Heart right ventricle (tissue), 16 donors: ENCODE measurements around the gene PSMD2. TPM values are rescaled to one million over a fixed set of nuclear protein-coding genes. Genes with fewer than 3 reads are reported as not detected.

ENCODE experiments used
- ATAC-seq, 8 donors: fragments of 200-7000 bp; cut with Tn5 transposase; one replicate each; pipeline ENCODE4 v1.9.1; 2020; ENCODE audit warnings: mild to moderate bottlenecking in 8 of 8, moderate library complexity in 8 of 8, moderate number of reproducible peaks in 1 of 8
- DNase-seq, 2 donors: peaks; one replicate each; pipeline ENCODE4 v3.0.0-alpha.2; 2020
- H3K27ac ChIP-seq, 10 donors: fragments of 200-600 bp; sonication (generic) in 2 of 10; one replicate each; pipeline versions ENCODE4 v1.5.0 to v1.8.0; 2020 to 2022; ENCODE audit warnings: mild to moderate bottlenecking in 3 of 10
- H3K27me3 ChIP-seq, 7 donors: fragments of 200-600 bp; one replicate each; pipeline ENCODE4 v1.8.0; 2021 to 2022; ENCODE audit warnings: mild to moderate bottlenecking in 2 of 7
- H3K36me3 ChIP-seq, 9 donors: fragments of 200-600 bp; sonication (generic) in 1 of 9; one replicate each; pipeline versions ENCODE4 v1.5.0 to v1.8.0; 2020 to 2022; ENCODE audit warnings: mild to moderate bottlenecking in 2 of 9
- H3K4me1 ChIP-seq, 9 donors: fragments of 200-600 bp; sonication (generic) in 1 of 9; one replicate each; pipeline versions ENCODE4 v1.5.0 to v1.8.0; 2020 to 2022; ENCODE audit warnings: mild to moderate bottlenecking in 4 of 9
- H3K4me3 ChIP-seq, 10 donors: fragments of 200-600 bp; sonication (generic) in 2 of 10; one replicate each; pipeline versions ENCODE4 v1.5.0 to v1.8.0; 2020 to 2022; ENCODE audit warnings: mild to moderate bottlenecking in 7 of 10, moderate library complexity in 2 of 10
- H3K9me3 ChIP-seq, 11 donors: fragments of 200-600 bp in 10 of 11; sonication (generic) in 2 of 11; one replicate each; pipeline versions ENCODE4 v1.5.0 to v1.8.0; 2013 to 2022; ENCODE audit warnings: mild to moderate bottlenecking in 2 of 11, control low read depth in 1 of 11, moderate library complexity in 1 of 11
- CTCF ChIP-seq, 9 donors: fragments of 200-600 bp; sonication (generic) in 2 of 9; IDR thresholded peaks; one replicate each; pipeline versions ENCODE4 v1.5.0 to v1.8.0; 2021 to 2022; ENCODE audit warnings: antibody characterized with exemption in 9 of 9, mild to moderate bottlenecking in 5 of 9, moderate library complexity in 1 of 9
- WGBS, 2 donors: extraction: QIAGEN DNeasy Blood & Tissue Kit; methylation state at CpG; one replicate each; pipeline ENCODE4 v1.1.7; 2013; ENCODE audit warnings: inconsistent platforms in 1 of 2; 5-methylcytosine and 5-hydroxymethylcytosine counted together
- intact Hi-C, 10 donors: fragments of 100-400 bp; cut with DNase I; formaldehyde crosslinking; loops; one replicate each; pipeline versions ENCODE4 v1.11.1 to v1.14.2; 2022
- polyA plus RNA-seq, 2 donors: library from polyadenylated mRNA; stranded (reverse); fragments of 200-250 nt; gene quantifications; one replicate each; pipeline ENCODE4 v1.2.3, GENCODE V29; 2013
- total RNA-seq, 10 donors: library from RNA; stranded (reverse); fragmentation: NEBNext Ultra II Directional in 3 of 10; extraction: Animal tissue kit (Norgen Biotek cat#: 25700) in 3 of 10; gene quantifications; one replicate each; pipeline versions ENCODE4 v1.2.1 to v1.2.4, GENCODE V29; 2021 to 2023
- donor health status: Arrhythmogenic right ventricular cardiomyopathy.
- donor health status: ischemic (EF 13 %, LVEDD 7.1; RV severe dilation, severe dysfunction).
- donor health status: healthy with polysubstance abuse.
- donor health status: DM: no; HTN: yes; CAD: no.
- donor health status: DM: no; HTN: no; CAD: no.
- donor health status: ischemic (EF 25% LVEDD 6.9; RV normal size, moderate dysfunction).
- donor health status: ischemic (EF 25% LVEDD 5.7; RV mildly dilated, moderate dysfunction).
- donor health status: healthy.
- donor health status: DM: yes; HTN: yes; CAD: no.
- donor health status: Ischemic cardiomyopathy.
- donor health status: ischemic (EF 35%, LVEDD 5.7; RV mildly dilated, moderate dysfunction).
- donor health status: nonischemic (EF 11% LVEDD 7.7; RV severe dilation, severe dysfunction).
- donor health status: DM: yes; HTN: yes; CAD: no.
- donor health status: PGD.
- donor health status: ischemic (EF 29% LVEDD 5.4; RV normal size, mild dysfunction).
- donor health status: nonischemic (EF 23%, LVEDD 6.1; RV moderate dilation, normal function).

PSMD2 gene
- total and polyA plus RNA-seq, 12 donors = 49.0 to 288 (median 231) TPM

DNA sequence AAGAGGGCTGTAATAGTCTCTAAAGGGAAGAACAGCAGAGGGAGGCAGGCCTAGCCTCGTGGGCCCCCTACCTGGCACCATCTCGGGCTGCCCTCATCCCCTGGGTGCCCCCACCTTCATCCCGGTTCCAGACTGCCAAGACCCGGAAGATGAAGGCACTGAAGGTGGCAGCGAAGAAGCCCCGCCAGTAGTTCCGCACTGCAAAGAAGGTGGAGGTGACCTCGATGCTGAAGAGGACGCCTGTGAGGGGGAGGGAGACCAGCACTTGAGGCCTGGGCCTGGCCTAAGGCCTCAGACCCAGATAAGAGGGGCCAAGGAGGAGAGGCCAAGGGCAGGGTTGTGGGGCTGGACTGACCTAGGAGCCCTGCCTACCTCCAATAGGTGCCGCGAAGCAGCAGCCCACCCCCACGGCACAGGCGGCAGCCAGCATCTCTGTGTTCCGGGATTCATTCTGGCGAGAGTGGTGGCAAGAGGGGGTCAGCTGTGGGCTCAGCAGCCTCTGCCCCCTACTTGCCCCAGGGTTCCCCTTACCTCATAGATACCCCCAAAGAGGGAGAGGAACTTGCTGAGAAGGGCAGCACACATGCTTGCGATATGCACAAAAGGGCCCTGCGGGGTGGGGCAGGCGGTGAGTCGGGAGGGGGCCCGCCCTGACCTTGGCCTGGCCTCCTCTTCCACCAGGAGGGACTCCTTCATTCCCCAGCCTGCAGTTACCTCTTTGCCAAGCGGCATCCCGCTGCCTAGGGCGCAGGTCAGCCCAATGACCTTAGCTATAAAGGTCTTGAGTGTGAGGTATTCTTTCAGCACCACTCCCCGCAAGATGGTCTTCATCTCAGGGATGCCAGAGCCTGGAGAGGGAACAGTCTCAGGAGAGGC, 58.4 kb downstream of the PSMD2 start:
- Histone ChIP-seq H3K4me3 (no peak overlapping the region), H3K36me3 (peaks cover 0 to 34% (median 0%) of the 10 kb centered on the region in 9 donors), H3K4me1 (peaks cover 4 to 13% (median 11%) of the 10 kb centered on the region in 9 donors), H3K27ac (no peak overlapping the region), H3K27me3 (no peaks in the 10 kb centered on the region), H3K9me3 (no peaks in the 10 kb centered on the region)
- DNase-seq (no peak), ATAC-seq (no peak)
- 90 to 92% methylated on average over 24 of the region's 24 CpGs for WGBS, 2 donors
- no peak for TF ChIP-seq CTCF (IDR thresholded peaks at IDR 0.05)
- intact Hi-C loops = loop anchor here in 1 of 10 donors (10.0 kb wide), 1 partner anchor 53 kb away; no protein-coding TSS in a partner anchor

GRCh38 chr3:184358124-184358767, 59.2 kb downstream of the PSMD2 start:
- TF ChIP-seq CTCF (IDR thresholded peaks at IDR 0.05) = no peak
- intact Hi-C loops = loop anchor here in 1 of 10 donors (10.0 kb wide), 1 partner anchor 53 kb away; no protein-coding TSS in a partner anchor
- H3K27me3 ChIP-seq = no peaks in the 10 kb centered on the region
- H3K9me3 ChIP-seq = no peaks in the 10 kb centered on the region
- DNase-seq (no peak), ATAC-seq (no peak)
- H3K27ac ChIP-seq = no peak overlapping the region
- WGBS, 2 donors = 96 to 97% methylated on average over 12 of the region's 12 CpGs
- H3K4me1 ChIP-seq = peaks cover 4 to 14% (median 11%) of the 10 kb centered on the region in 9 donors
- H3K4me3 ChIP-seq = no peak overlapping the region
- peaks cover 0 to 31% (median 0%) of the 10 kb centered on the region in 9 donors for H3K36me3 ChIP-seq

Other genes with a start within 250 kb of the PSMD2 start
- not detected for gene HTR3C, start 246.2 kb upstream of the PSMD2 start, total RNA-seq
- gene HTR3C, start 246.2 kb upstream of the PSMD2 start, polyA plus RNA-seq = not detected
- not detected for gene HTR3E, start 202.2 kb upstream of the PSMD2 start, total RNA-seq
- not detected for gene HTR3E, start 202.2 kb upstream of the PSMD2 start, polyA plus RNA-seq
- gene EIF2B5, start 163.9 kb upstream of the PSMD2 start, total RNA-seq = 10 to 100 TPM; 26.8 to 37.3 (median 31.6) TPM
- 10 to 100 TPM; 30.6 to 44.6 TPM for gene EIF2B5, start 163.9 kb upstream of the PSMD2 start, polyA plus RNA-seq
- gene DVL3, start 143.9 kb upstream of the PSMD2 start, total RNA-seq = 10 to 100 TPM; 52.6 to 81.7 (median 68.6) TPM
- 10 to 100 TPM; 37.5 to 42.0 TPM for gene DVL3, start 143.9 kb upstream of the PSMD2 start, polyA plus RNA-seq
- 100 to 1,000 TPM; 263 to 371 (median 321) TPM for gene AP2M1, start 124.4 kb upstream of the PSMD2 start, total RNA-seq
- 100 to 1,000 TPM; 187 to 390 TPM for gene AP2M1, start 124.4 kb upstream of the PSMD2 start, polyA plus RNA-seq
- 10 to 100 TPM; 60.1 to 90.7 (median 68.3) TPM for gene ABCF3, start 113.0 kb upstream of the PSMD2 start, total RNA-seq
- 10 to 100 TPM; 78.0 to 87.9 TPM for gene ABCF3, start 113.0 kb upstream of the PSMD2 start, polyA plus RNA-seq
- gene VWA5B2, start 69.7 kb upstream of the PSMD2 start, total RNA-seq = under 1 TPM in 1 of 10 donors, not detected in 9; 0.09 TPM
- gene VWA5B2, start 69.7 kb upstream of the PSMD2 start, polyA plus RNA-seq = under 1 TPM in 1 of 2 donors, not detected in 1; 0.03 TPM
- gene ALG3, start 50.3 kb upstream of the PSMD2 start, total RNA-seq = 10 to 100 TPM; 10.7 to 25.1 (median 13.3) TPM
- 10 to 100 TPM; 16.8 to 63.6 TPM for gene ALG3, start 50.3 kb upstream of the PSMD2 start, polyA plus RNA-seq
- 1 to 10 TPM in 7 of 10 donors, under 1 TPM in 3; 0.49 to 2.3 (median 1.1) TPM for gene EEF1AKMT4, start 49.6 kb upstream of the PSMD2 start, total RNA-seq
- gene EEF1AKMT4, start 49.6 kb upstream of the PSMD2 start, polyA plus RNA-seq = 10 to 100 TPM in 1 of 2 donors, under 1 TPM in 1; 0.95 to 19.4 TPM
- under 1 TPM in 3 of 10 donors, not detected in 7; 0.20 to 0.30 (median 0.25) TPM for gene CAMK2N2, start 37.7 kb upstream of the PSMD2 start, total RNA-seq
- under 1 TPM in 1 of 2 donors, not detected in 1; 0.12 TPM for gene CAMK2N2, start 37.7 kb upstream of the PSMD2 start, polyA plus RNA-seq
- under 1 TPM in 2 of 10 donors, not detected in 8; 0.20 to 0.28 TPM for gene ECE2, start 23.2 kb upstream of the PSMD2 start, total RNA-seq
- gene ECE2, start 23.2 kb upstream of the PSMD2 start, polyA plus RNA-seq = not detected
- gene EIF4G1, start 15.4 kb downstream of the PSMD2 start, total RNA-seq = 100 to 1,000 TPM; 203 to 316 (median 209) TPM
- gene EIF4G1, start 15.4 kb downstream of the PSMD2 start, polyA plus RNA-seq = 100 to 1,000 TPM; 142 to 277 TPM
- gene FAM131A, start 38.4 kb downstream of the PSMD2 start, total RNA-seq = 10 to 100 TPM; 23.0 to 36.5 (median 26.7) TPM
- gene FAM131A, start 38.4 kb downstream of the PSMD2 start, polyA plus RNA-seq = 10 to 100 TPM; 21.6 to 32.5 TPM
- gene CLCN2, start 62.4 kb downstream of the PSMD2 start, total RNA-seq = 1 to 10 TPM; 1.3 to 3.0 (median 2.4) TPM
- 1 to 10 TPM; 1.6 to 8.4 TPM for gene CLCN2, start 62.4 kb downstream of the PSMD2 start, polyA plus RNA-seq
- gene POLR2H, start 62.5 kb downstream of the PSMD2 start, total RNA-seq = 10 to 100 TPM; 17.4 to 31.0 (median 22.9) TPM
- 10 to 100 TPM; 55.1 to 63.7 TPM for gene POLR2H, start 62.5 kb downstream of the PSMD2 start, polyA plus RNA-seq
- 1 to 10 TPM in 2 of 10 donors, under 1 TPM in 5, not detected in 3; 0.16 to 1.3 (median 0.56) TPM for gene THPO, start 79.0 kb downstream of the PSMD2 start, total RNA-seq
- 1 to 10 TPM in 1 of 2 donors, under 1 TPM in 1; 0.30 to 1.0 TPM for gene THPO, start 79.0 kb downstream of the PSMD2 start, polyA plus RNA-seq
- 10 to 100 TPM in 1 of 10 donors, 1 to 10 TPM in 9; 1.4 to 10.9 (median 3.7) TPM for gene CHRD, start 80.8 kb downstream of the PSMD2 start, total RNA-seq
- gene CHRD, start 80.8 kb downstream of the PSMD2 start, polyA plus RNA-seq = 10 to 100 TPM in 1 of 2 donors, 1 to 10 TPM in 1; 7.5 to 17.3 TPM